HG03064 (cell line): ENCODE results near the gene PRSS22.

ENCODE experiments used
- ATAC-seq: cut with Tn5 transposase; IDR thresholded peaks from one replicate; pipeline ENCODE4 v1.9.1; 2021; ENCODE audit warnings: low read depth; ENCODE audit not compliant: unreplicated experiment

The PRSS22 gene

DNA sequence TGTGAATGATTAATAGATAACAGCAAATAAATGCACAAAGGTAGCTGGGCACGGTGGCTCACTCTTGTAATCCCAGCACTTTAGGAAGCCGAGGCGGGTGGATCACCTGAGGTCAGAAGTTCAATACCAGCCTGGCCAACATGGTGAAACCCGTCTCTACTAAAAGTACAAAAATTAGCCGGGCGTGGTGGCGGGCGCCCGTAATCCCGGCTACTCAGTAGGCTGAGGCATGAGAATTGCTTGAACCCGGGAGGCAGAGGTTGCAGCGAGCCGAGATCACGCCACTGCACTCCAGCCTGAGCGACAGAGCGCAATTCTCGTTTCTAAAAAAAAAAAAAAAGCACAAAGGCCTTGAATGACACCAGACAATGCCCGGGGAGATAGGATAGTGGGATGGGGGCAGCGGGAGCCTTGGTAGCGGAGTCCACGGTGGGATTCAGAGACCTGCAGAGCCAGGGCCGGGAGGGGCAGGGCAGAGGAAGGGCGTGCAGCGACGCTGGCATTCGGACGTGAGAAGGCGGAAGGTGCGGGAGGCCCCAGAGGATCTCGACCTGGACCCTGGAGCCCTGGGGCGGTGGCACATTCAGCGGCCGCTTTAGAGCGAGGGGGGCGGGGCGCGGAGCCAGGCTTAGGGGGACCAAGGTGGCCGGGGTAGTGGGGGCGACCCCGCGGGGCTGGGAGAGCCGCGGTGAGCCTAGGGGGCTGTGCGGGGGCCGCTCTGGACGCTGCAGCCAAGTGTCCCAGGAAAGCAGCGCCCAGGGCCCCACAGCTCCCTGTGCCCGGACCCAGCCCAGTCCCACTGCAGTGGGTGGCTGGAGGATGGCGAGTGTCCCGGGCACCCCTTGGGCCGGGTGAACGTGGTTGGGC is 24.0 kb upstream of the PRSS22 start:
- peak; percentile 13 for ATAC-seq

DNA sequence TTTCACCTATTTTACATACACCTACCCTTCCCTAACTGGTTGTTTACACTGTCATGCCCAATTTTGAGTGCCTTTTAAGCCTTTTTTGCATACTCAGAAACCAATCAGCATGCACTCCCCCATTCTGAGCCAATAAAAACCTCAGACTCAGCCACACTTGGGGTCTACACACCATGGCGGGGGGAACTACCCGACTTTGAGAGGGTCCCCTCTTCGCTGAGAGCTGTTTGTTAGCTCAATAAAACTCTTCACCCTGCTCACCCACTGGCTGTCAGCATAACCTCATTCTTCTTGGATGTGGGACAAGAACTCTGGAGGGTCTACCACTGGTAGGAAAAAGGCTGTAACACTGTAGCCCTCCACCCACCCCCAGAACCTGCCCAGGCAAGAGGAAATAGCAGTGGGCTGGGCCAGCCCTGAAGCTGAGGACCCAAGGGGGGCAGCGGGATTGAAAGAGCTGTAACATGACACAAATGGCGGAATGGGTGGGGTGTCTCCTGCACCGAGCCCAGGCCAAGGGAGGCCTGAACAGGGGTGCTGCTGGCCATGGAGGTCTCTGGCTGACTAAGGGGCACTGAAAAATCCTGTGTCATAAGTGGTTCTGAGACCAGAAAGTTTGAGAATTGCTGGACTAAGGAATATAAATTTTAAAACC is 22.0 kb upstream of the PRSS22 start:
- ATAC-seq, result no peak

GRCh38 chr16:2874912-2875362 is 17.0 kb upstream of the PRSS22 start:
- no peak for ATAC-seq

- no peak for ATAC-seq
These were observed 16.3 kb upstream of the PRSS22 start for GRCh38 chr16:2874032-2874911.

GRCh38 chr16:2871926-2872325 is 14.0 kb upstream of the PRSS22 start:
- no peak for ATAC-seq

- ATAC-seq, result no peak
These were observed 10.2 kb upstream of the PRSS22 start for GRCh38 chr16:2867987-2868789.

DNA sequence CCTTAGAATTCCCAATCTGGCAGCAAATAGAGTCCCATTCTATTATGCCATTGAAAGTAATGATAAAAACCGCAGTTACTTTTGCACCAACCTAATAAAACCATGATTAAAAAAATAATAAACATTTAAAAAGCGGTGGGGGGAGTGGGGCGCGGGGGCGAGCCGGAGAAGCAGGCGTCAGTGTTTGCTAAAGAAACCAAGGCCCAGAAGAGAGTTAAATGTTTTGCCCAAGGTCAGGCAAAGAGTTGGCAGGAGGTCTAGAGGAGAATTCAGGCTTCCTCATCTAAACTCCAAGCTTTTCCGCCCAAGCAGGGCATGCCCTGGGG is 9.7 kb upstream of the PRSS22 start:
- no peak for ATAC-seq

GRCh38 chr16:2866431-2866830 is 8.5 kb upstream of the PRSS22 start:
- no peak for ATAC-seq

DNA sequence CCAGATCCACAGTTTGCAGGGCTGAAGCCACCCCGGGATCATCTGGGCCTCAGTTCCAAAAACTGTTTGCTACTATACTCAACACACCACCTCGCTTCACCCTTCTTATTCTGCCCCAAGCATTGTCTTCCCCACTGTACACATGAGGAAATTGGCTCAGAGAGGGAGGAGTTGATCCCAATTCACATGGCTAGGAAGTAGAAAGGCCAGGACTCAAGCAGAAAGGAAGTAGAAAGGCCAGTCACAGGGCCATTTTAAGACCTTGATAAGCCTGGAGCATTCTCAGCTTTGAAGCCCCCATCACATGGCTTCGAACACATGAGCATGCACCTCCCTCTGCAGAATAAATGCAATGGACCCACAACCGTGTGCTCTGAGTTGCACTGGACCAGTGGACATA is 7.7 kb upstream of the PRSS22 start:
- no peak for ATAC-seq

GRCh38 chr16:2860826-2861567 is 3.0 kb upstream of the PRSS22 start:
- no peak for ATAC-seq

DNA sequence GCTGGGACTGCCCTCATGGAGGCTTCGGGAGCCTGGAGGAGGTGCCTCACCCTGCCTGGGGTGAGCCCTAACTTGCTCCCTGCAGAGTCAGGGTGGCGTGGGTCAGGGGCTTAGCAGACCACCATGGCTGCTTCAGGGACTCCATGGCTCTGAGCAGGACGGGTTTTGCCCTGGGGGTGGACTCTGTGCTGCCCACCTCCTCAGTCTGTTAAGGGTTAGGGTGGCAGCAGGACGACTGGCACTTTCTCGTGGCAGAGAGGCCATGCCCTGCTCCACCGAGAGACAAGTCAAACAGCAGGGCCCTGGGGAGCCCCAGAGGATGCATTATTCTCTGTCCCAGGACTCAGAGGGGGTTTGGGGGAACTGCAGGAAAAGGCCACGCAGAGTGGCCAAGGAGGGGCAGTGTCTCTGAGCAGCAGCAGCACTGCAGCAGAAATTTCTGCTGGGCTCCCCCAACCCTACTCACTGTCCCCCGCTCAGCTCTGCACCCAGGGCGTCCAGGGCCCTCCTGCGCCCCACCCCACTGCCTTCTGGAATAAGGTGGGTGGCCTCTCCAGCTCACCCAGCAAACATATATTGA is 1.8 kb upstream of the PRSS22 start:
- no peak for ATAC-seq

GRCh38 chr16:2858245-2859025 is 465 bp upstream of the PRSS22 start:
- no peak for ATAC-seq

GRCh38 chr16:2856686-2857450 is 1.1 kb downstream of the PRSS22 start:
- no peak for ATAC-seq

DNA sequence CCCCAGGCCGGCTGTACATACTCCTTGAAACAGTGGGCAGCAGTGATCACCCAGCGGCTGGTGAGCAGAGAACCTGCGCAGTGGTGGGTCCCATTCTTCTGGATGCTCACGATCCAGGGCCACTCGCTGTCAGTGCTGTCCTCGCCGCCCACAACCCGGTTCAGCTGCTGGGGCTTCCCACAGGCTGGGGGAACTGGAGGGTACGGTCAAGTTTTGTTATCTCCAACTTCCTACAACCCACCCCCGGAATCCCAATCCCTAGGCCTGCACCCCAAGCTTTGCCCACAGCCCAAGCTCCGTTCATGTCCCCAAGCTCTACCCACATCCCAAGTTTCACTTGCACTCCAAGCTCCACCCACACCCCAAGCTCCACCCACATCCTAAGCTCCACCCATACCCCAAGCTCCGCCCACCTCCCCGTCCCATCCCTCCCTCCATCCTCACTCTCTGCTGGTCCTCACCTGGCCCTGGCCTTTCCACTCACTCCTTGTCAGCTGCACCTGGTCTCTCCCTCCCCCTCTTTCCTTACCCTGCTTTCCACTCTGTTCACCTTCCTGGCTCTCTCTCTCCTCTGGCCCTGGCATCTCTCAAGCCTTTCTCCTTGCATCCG is 1.8 kb downstream of the PRSS22 start:
- ATAC-seq, result no peak

DNA sequence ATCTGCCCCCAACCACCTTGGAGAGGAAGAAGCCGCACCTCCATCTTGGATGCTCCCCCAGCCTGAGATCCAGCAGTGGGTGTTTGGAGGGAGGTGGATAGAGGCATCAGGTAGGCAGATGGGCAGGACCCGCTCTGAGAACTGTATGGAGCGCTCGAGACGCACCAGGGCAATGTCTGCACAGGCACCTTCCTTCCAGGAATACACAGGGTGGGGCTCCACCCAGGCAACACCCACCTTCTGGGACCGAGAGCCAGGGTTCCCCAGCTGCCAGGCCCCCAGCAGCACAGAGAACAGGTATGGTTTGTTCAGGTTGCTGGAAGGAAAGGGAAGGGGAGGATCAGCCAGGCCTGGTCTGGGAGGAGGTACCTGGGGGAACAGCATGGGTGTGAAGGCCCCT is 2.4 kb downstream of the PRSS22 start:
- no peak for ATAC-seq

DNA sequence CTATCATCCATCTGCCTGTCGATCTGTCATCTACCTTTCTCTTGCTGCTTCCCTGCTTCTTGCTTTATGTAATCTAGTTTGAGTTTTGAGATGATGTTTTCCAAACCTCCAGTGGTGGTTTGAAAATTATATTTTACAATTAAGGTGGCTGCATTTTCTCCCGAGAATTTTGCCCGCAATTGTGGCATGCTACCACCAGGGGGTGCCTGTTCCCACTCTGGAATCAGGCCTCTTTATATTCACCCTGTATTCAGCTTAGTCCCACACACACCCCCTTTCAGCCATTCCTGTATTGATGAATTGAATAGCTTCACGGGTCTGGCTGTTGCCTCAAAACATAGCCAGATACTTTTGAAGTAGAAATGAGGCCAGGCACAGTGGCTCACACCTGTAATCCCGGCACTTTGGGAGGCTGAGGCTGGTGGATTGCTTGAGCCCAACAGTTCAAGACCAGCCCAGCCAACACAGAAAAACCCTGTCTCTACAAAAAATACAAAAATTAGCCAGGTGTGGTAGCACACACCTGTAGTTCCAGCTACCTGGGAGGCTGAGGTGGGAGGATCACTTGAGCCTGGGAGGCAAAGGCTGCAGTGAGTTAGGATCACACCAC is 3.2 kb downstream of the PRSS22 start:
- no peak for ATAC-seq

GRCh38 chr16:2853531-2854073 is 4.4 kb downstream of the PRSS22 start:
- no peak for ATAC-seq
